ENCODE measurements around the gene ANKRD36C. TPM values are rescaled to one million over a fixed set of nuclear protein-coding genes. Genes with fewer than 3 reads are reported as not detected.
"Not testable (repeated sequence)": the region's sequence is repeated elsewhere in the genome, so short reads cannot be mapped to it uniquely, and the experiment has no call there.

ANKRD36C gene
- total RNA-seq, result 9.2 TPM
- long read RNA-seq, partial matches to known transcripts, result 1 of 8 reads
- long read RNA-seq, other reads (novel, unspliced or antisense), result 7 of 8 reads

GRCh38 chr2:95991351-95992094 is at the start of gene ANKRD36C:
TSS of gene ANKRD36C (minus strand) at chr2:95991824. CDS start at chr2:95991708, 116 bp downstream.
- intact Hi-C loops (cut with DNase I); DNase-seq (ENCODE audit: low spot score): not testable (repeated sequence)

GRCh38 chr2:96035554-96035953 is 43.9 kb upstream of the ANKRD36C start:
- intact Hi-C loops (cut with DNase I); DNase-seq (ENCODE audit: low spot score): not testable (repeated sequence)

DNA sequence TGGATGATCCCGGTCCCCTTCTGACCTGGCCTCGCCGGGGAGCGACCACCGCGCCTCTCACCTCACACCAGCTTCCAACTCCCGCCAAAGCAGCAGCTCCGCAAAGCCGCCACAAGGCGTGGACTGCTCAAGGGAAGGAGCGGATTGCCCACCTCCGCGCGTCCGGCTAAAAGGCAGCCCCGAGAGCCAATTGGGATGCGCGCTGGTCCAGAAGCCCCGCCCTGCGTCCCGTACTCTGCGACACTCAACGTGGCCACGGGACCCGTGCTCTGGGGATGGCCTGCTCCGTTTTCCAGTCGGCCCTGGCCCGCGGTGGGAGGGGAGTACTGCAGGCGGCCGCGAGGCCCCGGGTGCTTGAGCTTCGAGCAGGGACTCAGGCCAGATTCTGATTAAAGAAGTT is 43.2 kb upstream of the ANKRD36C start, which contains the start of gene GPAT2:
Gene GPAT2, minus strand, starts transcription at position 125 of the 400 bp plus-strand sequence. CDS start 2,557 bp downstream, outside the sequence.
- intact Hi-C loops (cut with DNase I); DNase-seq (ENCODE audit: low spot score): not testable (repeated sequence)

GRCh38 chr2:96033997-96034396 is 42.4 kb upstream of the ANKRD36C start:
- DNase-seq (ENCODE audit: low spot score); intact Hi-C loops (cut with DNase I): not testable (repeated sequence)

GRCh38 chr2:96027725-96028325 is 36.2 kb upstream of the ANKRD36C start:
- not testable (repeated sequence) for DNase-seq (ENCODE audit: low spot score)
- intact Hi-C loops (cut with DNase I), result loop anchor here (10.0 kb wide), 2 partner anchors 47 to 87 kb away; partner anchors contain the start of gene ADRA2B

DNA sequence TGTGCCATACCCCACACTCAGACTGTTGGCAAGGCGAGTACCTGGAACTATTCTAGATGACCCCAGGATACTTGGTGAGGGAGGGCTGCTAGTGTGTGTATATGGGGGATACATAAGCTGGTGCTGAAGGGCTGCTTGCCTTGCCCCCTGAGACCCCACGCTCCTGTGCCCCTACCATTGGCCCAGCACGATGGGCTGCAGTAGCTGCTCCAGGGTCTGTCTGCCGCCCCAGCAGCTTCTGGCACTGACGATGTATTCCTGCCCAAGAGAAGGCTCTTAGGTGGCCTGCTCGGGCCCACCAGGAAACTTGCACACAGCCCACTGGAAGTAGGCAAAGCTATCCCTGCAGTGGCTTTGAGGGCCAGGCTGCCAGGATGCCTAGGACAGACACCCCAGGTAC is 34.1 kb upstream of the ANKRD36C start:
- intact Hi-C loops (cut with DNase I), result loop anchor here (10.0 kb wide), 2 partner anchors 49 to 89 kb away; partner anchors contain the start of gene ADRA2B
- DNase-seq (ENCODE audit: low spot score), result peak; percentile 33

- intact Hi-C loops (cut with DNase I), result loop anchor here (10.0 kb wide), 2 partner anchors 50 to 90 kb away; partner anchors contain the start of gene ADRA2B
- DNase-seq (ENCODE audit: low spot score), result peak; percentile 55
These were observed 33.5 kb upstream of the ANKRD36C start for GRCh38 chr2:96025194-96025492.

DNA sequence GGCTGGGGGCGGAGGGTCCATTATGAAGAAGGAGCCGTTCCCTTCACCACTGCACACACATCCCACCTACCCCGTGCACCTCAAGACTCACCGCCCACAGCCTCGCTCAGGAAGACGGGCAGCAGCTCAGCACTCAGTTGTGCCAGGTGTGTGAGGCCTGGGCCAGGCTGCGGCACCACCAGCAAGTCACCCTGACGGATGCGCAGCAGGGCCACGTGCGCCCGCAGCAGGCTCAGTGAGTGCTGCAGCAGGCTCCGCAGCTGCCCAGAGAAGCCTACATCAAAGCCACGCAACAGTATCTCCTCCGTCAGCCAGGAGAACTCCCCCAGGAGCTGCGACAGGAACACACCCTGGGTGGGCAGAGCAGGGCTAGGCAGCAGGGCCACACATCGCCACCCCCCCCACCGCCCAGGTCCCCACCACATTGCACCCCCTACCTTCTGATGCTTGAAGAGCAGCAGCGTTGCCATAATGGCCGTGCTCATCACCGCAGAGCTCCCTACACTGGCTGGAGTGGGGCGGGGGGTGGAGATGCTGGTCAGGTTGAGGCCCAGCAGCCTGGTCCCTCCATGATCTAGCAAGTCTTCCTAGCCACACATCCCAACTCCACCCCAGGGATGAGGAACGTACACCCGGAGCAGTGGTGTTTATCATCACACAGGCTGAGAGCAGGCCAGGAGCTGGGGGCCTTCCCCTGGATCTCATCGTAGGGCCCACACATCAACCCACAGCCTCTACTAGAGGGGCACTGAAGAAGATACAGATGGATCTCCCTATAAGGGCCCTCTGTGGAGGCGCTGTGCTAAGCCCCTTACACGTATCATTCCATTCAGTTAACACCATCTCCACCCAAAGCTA is 32.9 kb upstream of the ANKRD36C start:
- intact Hi-C loops (cut with DNase I), result loop anchor here (10.0 kb wide), 2 partner anchors 50 to 90 kb away; partner anchors contain the start of gene ADRA2B
- DNase-seq (ENCODE audit: low spot score), result peak; percentile 64

DNA sequence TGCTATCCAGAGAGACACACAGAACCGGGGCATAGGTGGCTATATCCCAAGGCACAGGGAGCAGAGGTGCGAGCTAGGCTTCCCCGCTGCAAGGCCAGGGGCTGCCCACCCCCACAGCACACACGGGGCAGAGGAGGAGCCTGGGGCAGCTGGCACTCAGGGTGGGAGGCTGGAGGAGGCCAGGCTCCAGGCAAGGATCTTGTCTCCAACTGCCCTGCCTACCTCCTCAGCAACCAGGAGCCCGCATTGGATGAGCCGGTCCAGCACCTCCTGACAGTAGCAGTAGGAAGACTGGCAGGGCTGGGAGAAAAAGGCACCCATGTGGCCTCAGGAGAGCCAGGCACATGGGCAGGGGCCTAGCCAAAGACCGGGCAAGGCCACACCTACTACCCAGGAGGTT is 32.1 kb upstream of the ANKRD36C start:
- intact Hi-C loops (cut with DNase I), result loop anchor here (10.0 kb wide), 2 partner anchors 51 to 91 kb away; partner anchors contain the start of gene ADRA2B
- DNase-seq (ENCODE audit: low spot score), result peak; percentile 22

GRCh38 chr2:96022701-96023447 is 31.2 kb upstream of the ANKRD36C start:
- peak; percentile 91 for DNase-seq (ENCODE audit: low spot score)
- intact Hi-C loops (cut with DNase I), result loop anchor here (10.0 kb wide), 2 partner anchors 52 to 92 kb away; partner anchors contain the start of gene ADRA2B

- intact Hi-C loops (cut with DNase I), result loop anchor here (10.0 kb wide), 2 partner anchors 53 to 93 kb away; partner anchors contain the start of gene ADRA2B
- DNase-seq (ENCODE audit: low spot score), result peak; percentile 27
These were observed 30.5 kb upstream of the ANKRD36C start for GRCh38 chr2:96022126-96022525.

GRCh38 chr2:96021142-96021541 is 29.5 kb upstream of the ANKRD36C start:
- intact Hi-C loops (cut with DNase I), result loop anchor here (10.0 kb wide), 2 partner anchors 54 to 94 kb away; partner anchors contain the start of gene ADRA2B
- DNase-seq (ENCODE audit: low spot score), result peak; percentile 69

DNA sequence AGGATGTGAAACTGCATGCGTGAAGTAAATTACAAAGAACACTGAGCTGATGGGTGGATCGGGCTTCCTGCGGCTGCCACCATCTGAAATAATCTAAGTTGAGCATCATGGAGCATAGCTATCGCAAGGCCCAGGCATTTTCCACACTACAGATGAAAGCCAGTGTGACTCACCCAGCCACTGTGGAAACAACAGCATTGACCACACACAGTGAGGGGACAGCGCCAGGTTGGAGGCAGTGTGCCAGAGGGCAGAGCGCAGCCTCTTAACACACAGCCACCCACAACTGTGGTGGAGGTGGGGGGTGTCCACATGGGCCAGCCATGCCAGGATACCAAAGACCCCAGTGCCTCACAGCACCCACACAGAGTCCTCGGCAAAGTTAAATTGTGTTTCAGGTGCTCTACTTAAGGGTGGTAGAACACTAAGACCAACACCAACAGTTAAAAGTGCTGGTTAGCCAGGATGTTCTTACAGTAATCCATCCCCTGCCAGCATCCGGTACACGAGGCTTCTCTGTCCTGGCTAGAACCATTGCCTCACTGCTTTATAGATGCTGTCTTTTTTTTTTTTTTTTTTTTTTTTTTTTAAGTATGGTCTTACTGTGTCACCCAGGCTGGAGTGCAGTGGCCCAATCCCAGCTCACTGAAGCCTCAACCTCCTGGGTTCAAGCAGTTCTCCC is 28.4 kb upstream of the ANKRD36C start:
- intact Hi-C loops (cut with DNase I), result loop anchor here (10.0 kb wide), 3 partner anchors 55 to 245 kb away; partner anchors contain the start of genes ADRA2B, CIAO1 and TMEM127

DNA sequence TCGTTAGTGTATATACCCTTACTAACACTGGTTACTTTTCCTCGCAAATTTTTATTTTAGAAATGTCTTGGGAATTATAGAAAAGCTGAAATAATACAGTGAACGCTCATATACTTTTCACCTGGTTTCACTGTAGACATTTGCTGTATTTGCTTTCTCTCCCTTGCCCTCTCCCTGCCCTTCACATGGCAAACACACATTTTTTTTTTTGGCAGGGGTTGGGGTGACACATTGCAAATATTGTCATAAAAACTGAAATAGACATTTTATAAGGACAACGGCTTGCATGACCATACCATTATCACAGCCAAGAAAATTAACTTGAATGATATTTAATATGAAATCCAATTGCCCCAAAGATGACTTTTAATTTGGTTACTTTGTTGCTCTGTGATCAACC is 24.7 kb upstream of the ANKRD36C start:
- not testable (repeated sequence) for DNase-seq (ENCODE audit: low spot score)
- intact Hi-C loops (cut with DNase I), result loop anchor here (10.0 kb wide), 1 partner anchor 248 kb away; the partner anchor contains the start of genes CIAO1 and TMEM127

More for the DNA sequence above, 28.4 kb upstream of the ANKRD36C start:
- peak; percentile 17 for DNase-seq (ENCODE audit: low spot score)

DNA sequence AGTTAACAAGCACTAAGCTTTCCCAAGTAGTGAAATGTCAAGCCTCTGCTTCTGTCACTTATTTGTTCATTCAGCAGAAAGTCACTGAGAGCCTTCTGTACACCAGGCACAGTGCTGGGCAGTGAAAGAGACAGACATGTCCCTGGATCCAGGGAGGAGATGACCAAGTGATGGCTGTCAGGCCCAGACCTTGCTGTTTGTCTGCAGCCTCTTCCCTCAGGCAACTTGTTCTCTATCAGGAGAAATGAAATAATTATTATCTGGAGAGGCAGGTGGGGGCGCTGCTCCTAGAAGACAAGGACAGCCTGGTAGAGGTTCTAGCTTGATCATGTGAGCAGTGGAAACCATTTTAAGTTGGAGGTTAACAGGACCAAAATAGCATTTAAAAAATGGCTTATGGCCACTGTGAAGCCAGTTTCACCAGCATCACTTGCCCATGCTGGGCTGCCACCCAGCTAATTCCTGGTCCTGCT is 21.2 kb upstream of the ANKRD36C start:
- intact Hi-C loops (cut with DNase I), result loop anchor here (10.0 kb wide), 1 partner anchor 252 kb away; the partner anchor contains the start of genes CIAO1 and TMEM127
- peak; percentile 17 for DNase-seq (ENCODE audit: low spot score)

DNA sequence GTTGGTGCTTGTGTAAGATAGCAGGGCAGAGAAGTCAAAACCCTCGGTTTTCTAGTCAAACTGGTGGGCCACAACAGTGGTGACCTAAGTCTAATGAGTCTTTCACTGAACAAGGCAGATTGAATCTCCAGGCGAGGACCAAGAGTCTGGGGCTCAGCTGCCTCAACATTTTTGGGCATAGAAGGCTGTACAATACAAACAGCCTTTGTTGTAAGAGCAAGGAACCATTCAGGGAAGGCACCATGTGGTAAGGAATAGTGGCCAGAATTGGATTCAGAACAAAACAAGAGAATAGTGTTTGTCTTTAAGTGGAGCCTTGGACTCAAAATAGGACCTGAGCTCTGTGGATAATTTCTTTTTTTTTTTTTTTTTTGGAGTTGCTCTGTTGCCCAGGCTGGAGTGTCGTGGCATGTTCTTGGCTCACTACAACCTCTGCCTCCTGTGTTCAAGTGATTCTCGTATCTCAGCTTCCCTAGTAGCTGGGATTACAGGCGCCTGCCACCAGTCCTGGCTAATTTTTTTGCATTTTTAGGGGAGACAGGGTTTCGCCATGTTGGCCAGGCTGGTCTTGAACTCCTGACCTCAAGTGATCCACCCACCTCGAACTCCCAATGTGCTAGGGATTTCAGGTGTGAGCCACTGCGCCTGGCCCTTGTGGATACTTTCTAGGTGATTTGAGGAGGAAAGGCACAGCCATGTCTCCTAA is 20.6 kb upstream of the ANKRD36C start:
- intact Hi-C loops (cut with DNase I), result loop anchor here (10.0 kb wide), 1 partner anchor 253 kb away; the partner anchor contains the start of genes CIAO1 and TMEM127
- peak; percentile 59 for DNase-seq (ENCODE audit: low spot score)

DNA sequence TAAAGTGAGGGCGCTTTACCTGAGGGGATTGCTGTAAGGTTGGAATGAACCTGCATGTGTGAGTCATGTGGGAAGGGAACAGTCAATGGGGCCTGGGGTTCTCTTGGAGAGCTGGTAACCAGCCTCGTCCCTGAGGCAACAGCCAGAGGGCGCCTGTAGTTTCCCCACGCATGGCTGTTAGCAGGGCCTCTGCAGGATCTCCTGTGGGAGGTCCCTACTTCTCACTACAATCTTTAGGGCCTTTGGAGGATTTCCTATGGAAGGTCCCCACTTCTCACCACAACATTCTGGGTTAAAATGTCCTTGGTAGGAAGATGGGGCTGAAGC is 19.5 kb upstream of the ANKRD36C start:
- DNase-seq (ENCODE audit: low spot score), result not testable (repeated sequence)
- intact Hi-C loops (cut with DNase I), result loop anchor here (10.0 kb wide), 1 partner anchor 254 kb away; the partner anchor contains the start of genes CIAO1 and TMEM127
